Fibroblast of lung (primary cell): Measurements from ENCODE around the gene APOL4. TPM values are rescaled to one million over a fixed set of nuclear protein-coding genes. Genes with fewer than 3 reads are reported as not detected.

Experiments used
- DNase-seq, 2 donors: peaks; one replicate each; pipeline versions ENCODE4 v3.0.0 to v3.0.0-alpha.2; 2010; ENCODE audit warnings: low read depth in 2 of 2
- H2AFZ ChIP-seq: 2 replicates; pipeline ENCODE4 v1.5.1; 2012; ENCODE audit warnings: low read length, control low read depth, inconsistent platforms
- H3K27ac ChIP-seq: 2 replicates; pipeline ENCODE4 v1.5.1; 2011; ENCODE audit warnings: low read length, control low read depth; ENCODE audit not compliant: insufficient read depth
- H3K27me3 ChIP-seq: 2 replicates; pipeline ENCODE4 v1.5.1; 2011; ENCODE audit warnings: mild to moderate bottlenecking, low read length; ENCODE audit not compliant: control insufficient read depth, insufficient read depth
- H3K36me3 ChIP-seq: 2 replicates; pipeline ENCODE4 v1.5.1; 2011; ENCODE audit warnings: low read length; ENCODE audit not compliant: control insufficient read depth, insufficient read depth
- H3K4me1 ChIP-seq: 2 replicates; pipeline ENCODE4 v1.5.1; 2011; ENCODE audit warnings: low read length; ENCODE audit not compliant: control insufficient read depth, insufficient read depth; ENCODE audit errors: extremely low read depth
- H3K4me2 ChIP-seq: 2 replicates; pipeline ENCODE4 v1.5.1; 2011; ENCODE audit warnings: low read length, control low read depth; ENCODE audit not compliant: insufficient read depth; ENCODE audit errors: extremely low read depth
- H3K4me3 ChIP-seq, 4 experiments: fragments of 200-600 bp in 1 of 4; sonication (generic) in 1 of 4; replicated peaks in 1 of 4; 2 replicates each; pipeline ENCODE4 v1.5.1; 2011 to 2016; ENCODE audit warnings: low read length in 4 of 4, low read depth in 3 of 4, mild to moderate bottlenecking in 3 of 4, control low read depth in 2 of 4, inconsistent platforms in 1 of 4, mixed read lengths in 1 of 4; ENCODE audit not compliant: insufficient read depth in 1 of 4; ENCODE audit errors: control extremely low read depth in 1 of 4
- H3K79me2 ChIP-seq: 2 replicates; pipeline ENCODE4 v1.5.1; 2012; ENCODE audit warnings: mild to moderate bottlenecking, low read length, inconsistent platforms; ENCODE audit not compliant: control insufficient read depth, insufficient read depth
- H3K9ac ChIP-seq: 2 replicates; pipeline ENCODE4 v1.5.1; 2011; ENCODE audit warnings: mild to moderate bottlenecking, low read length, control low read depth; ENCODE audit not compliant: insufficient read depth
- H3K9me3 ChIP-seq: 2 replicates; pipeline ENCODE4 v1.5.1; 2012; ENCODE audit warnings: low read depth, low read length; ENCODE audit not compliant: control insufficient read depth, insufficient read depth
- H4K20me1 ChIP-seq: 2 replicates; pipeline ENCODE4 v1.5.1; 2011; ENCODE audit warnings: low read length; ENCODE audit not compliant: control insufficient read depth, insufficient read depth; ENCODE audit errors: extremely low read depth
- CTCF ChIP-seq, 2 donors: IDR thresholded peaks in 1 of 2; conservative IDR thresholded peaks in 1 of 2; 1 replicate in 1 of 2; 2 replicates in 1 of 2; pipeline ENCODE4 v1.5.1; 2011 to 2012; ENCODE audit warnings: low read length in 2 of 2, control low read depth in 1 of 2, inconsistent platforms in 1 of 2, low read depth in 1 of 2, mild to moderate bottlenecking in 1 of 2
- EZH2 ChIP-seq: IDR thresholded peaks from 2 replicates; pipeline ENCODE4 v1.5.1; 2012; ENCODE audit warnings: low read length, control low read depth, mild to moderate bottlenecking; ENCODE audit errors: missing control alignments
- polyA plus RNA-seq, 2 donors: library from polyadenylated mRNA; depleted of rRNA in 1 of 2; stranded (reverse) in 1 of 2; unstranded in 1 of 2; fragments of >200 nt; gene quantifications; 2 replicates each; pipeline ENCODE4 v1.2.1, GENCODE V29; 2011 to 2012; ENCODE audit warnings: missing spikeins in 1 of 2
- total RNA-seq: library from RNA; depleted of rRNA; stranded (reverse); fragments of >200 nt; gene quantifications from 2 replicates; pipeline ENCODE4 v1.2.1, GENCODE V29; 2014

The APOL4 gene
- total and polyA plus RNA-seq, 2 donors (not counting 1 experiment from before 2014, with no cell fraction given), result 0.31 to 2.0 TPM

GRCh38 chr22:36194385-36194784, 7.2 kb downstream of the APOL4 start:
- Histone ChIP-seq H3K27ac (no peak overlapping the region), H2AFZ (no peak overlapping the region), H4K20me1 (no peaks in the 10 kb centered on the region), H3K9me3 (no peaks in the 10 kb centered on the region), H3K4me1 (peaks cover 9% of the 10 kb centered on the region), H3K9ac (no peak overlapping the region), H3K36me3 (no peaks in the 10 kb centered on the region), H3K79me2 (no peaks in the 10 kb centered on the region), H3K4me3 (no peak overlapping the region), H3K4me2 (no peak overlapping the region), H3K27me3 (no peaks in the 10 kb centered on the region)
- no peak for DNase-seq
- no peak for TF ChIP-seq CTCF (conservative IDR thresholded peaks at IDR 0.05 in 1 of 2, IDR thresholded peaks at IDR 0.05 in 1 of 2; ENCODE audit: low read depth in 1 of 2, low read length in 2 of 2)
- TF ChIP-seq EZH2, result no peak

- Histone ChIP-seq H3K4me2 (no peak overlapping the region), H3K27ac (no peak overlapping the region), H3K36me3 (no peaks in the 10 kb centered on the region), H2AFZ (no peak overlapping the region), H3K79me2 (no peaks in the 10 kb centered on the region), H4K20me1 (no peaks in the 10 kb centered on the region), H3K4me3 (no peak overlapping the region), H3K9me3 (no peaks in the 10 kb centered on the region), H3K4me1 (peaks cover 9% of the 10 kb centered on the region), H3K27me3 (peaks cover 6% of the 10 kb centered on the region), H3K9ac (no peak overlapping the region)
- DNase-seq, result no peak
- TF ChIP-seq CTCF (conservative IDR thresholded peaks at IDR 0.05 in 1 of 2, IDR thresholded peaks at IDR 0.05 in 1 of 2; ENCODE audit: low read depth in 1 of 2, low read length in 2 of 2) (no peak), EZH2 (no peak)
Observed at GRCh38 chr22:36193577-36193976, 8.0 kb downstream of the APOL4 start.

GRCh38 chr22:36193171-36193570, 8.4 kb downstream of the APOL4 start:
- TF ChIP-seq CTCF (conservative IDR thresholded peaks at IDR 0.05 in 1 of 2, IDR thresholded peaks at IDR 0.05 in 1 of 2; ENCODE audit: low read depth in 1 of 2, low read length in 2 of 2), result no peak
- TF ChIP-seq EZH2, result no peak

More at GRCh38 chr22:36193171-36193570, 8.4 kb downstream of the APOL4 start:
- Histone ChIP-seq H3K9ac (no peak overlapping the region), H3K36me3 (no peaks in the 10 kb centered on the region), H3K4me2 (no peak overlapping the region), H3K4me3 (no peak overlapping the region), H3K9me3 (no peaks in the 10 kb centered on the region), H3K4me1 (peaks cover 9% of the 10 kb centered on the region), H3K27ac (no peak overlapping the region), H4K20me1 (no peaks in the 10 kb centered on the region), H2AFZ (no peak overlapping the region), H3K27me3 (peaks cover 9% of the 10 kb centered on the region), H3K79me2 (no peaks in the 10 kb centered on the region)
- no peak for DNase-seq
